H7 (cell line): Measurements from ENCODE around the gene TMEM235. TPM values are rescaled to one million over a fixed set of nuclear protein-coding genes. Genes with fewer than 3 reads are reported as not detected.

Source experiments
- DNase-seq: peaks from one replicate; pipeline ENCODE4 v3.0.0; 2012
- H3K27me3 ChIP-seq: 2 replicates; pipeline ENCODE4 v1.6.0; 2011; ENCODE audit warnings: mild to moderate bottlenecking, low read length; ENCODE audit not compliant: control insufficient read depth, insufficient read depth
- H3K36me3 ChIP-seq: replicated peaks from 2 replicates; pipeline ENCODE4 v1.5.1; 2011; ENCODE audit warnings: low read length; ENCODE audit not compliant: control insufficient read depth, insufficient read depth
- H3K4me3 ChIP-seq: 2 replicates; pipeline ENCODE4 v1.5.1; 2011; ENCODE audit warnings: low read depth, mild to moderate bottlenecking, control low read depth, low read length, moderate library complexity; ENCODE audit not compliant: insufficient read depth
- total RNA-seq: library from RNA; depleted of rRNA; stranded (reverse); fragments of >200 nt; shearing (Covaris generic); gene quantifications from 2 replicates; pipeline ENCODE4 v1.2.3, GENCODE V29; 2014; rRNA removed

Gene TMEM235
- total RNA-seq, result not detected in 2 replicates

DNA sequence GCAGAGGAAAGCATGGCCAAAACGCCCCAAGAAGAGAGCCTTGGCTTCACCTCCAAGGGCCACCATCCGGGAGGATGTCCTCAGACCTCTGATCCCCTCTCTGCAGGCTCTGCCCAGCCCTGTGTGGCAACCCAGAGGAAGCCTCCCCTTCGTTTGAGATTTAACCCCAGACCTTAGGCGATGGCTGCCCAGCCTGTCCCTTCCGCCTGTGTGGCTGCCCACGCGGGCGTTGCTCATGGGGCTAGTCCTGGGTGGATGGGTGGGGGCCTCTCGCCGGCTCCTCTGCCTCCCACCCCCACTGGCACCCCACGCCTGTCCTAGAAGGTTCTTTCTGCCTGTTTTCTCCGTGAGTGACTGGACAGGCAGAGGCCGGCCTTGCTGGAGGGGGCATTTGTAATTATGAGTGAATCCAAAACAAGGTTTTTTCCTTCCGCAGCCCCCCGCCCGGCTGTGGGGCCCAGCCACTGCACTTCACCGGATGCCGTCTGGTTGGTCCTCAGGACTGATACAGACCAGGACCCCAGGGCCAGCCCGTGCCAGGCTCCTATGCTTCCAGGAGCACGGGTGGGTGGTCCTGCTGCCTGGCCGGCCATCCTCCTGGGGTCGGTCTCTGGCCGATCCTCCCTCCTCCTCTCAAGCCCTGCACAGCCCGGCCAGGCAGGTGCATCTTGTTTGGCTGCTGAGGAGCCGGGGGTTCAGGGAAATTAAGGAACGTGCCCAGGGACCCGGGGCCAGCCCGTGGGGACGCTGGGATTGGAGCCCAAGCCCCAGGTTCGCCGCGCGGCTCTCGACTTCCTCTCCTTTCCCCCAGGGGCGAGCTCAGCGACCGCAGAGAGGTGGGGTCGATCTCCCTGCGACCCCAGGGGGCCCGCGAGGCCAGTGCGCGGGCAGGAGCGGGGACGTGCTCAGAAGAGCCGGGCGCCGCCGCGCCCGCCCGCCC is at the start of gene TMEM235:
TMEM235 (plus strand) TSS at position 636 of the 940 bp plus-strand sequence. CDS start 393 bp downstream, outside the sequence.
- DNase-seq, result peak; percentile 93
- peaks cover 30% of the 10 kb centered on the region for H3K27me3 ChIP-seq
- no peaks in the 10 kb centered on the region for H3K36me3 ChIP-seq
- peak within 1 kb of the TSS; percentile 53 for H3K4me3 ChIP-seq

DNA sequence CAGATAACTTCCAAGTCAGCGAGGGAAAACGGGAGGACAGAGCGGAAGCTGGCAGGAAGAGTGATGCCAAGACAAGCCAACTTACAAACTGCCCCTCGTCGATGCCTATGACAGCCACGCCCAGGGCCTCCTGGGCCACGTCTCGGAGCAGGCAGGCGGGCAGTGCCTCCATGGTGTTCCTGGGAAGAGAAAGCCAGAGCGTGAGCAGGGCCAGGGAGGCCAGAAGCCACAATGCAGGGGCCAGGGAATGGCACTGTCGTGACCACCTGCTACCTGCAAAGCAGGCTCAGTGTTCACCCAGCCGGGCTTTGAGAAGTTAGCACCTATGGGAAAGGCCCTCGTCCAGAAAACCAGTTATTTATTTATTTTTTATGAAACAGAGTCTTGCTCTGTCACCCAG is 48.9 kb upstream of the TMEM235 start:
- H3K36me3 ChIP-seq, result peaks cover 46% of the 10 kb centered on the region
- no peak overlapping the region for H3K4me3 ChIP-seq
- no peak for DNase-seq
- H3K27me3 ChIP-seq, result no peaks in the 10 kb centered on the region

DNA sequence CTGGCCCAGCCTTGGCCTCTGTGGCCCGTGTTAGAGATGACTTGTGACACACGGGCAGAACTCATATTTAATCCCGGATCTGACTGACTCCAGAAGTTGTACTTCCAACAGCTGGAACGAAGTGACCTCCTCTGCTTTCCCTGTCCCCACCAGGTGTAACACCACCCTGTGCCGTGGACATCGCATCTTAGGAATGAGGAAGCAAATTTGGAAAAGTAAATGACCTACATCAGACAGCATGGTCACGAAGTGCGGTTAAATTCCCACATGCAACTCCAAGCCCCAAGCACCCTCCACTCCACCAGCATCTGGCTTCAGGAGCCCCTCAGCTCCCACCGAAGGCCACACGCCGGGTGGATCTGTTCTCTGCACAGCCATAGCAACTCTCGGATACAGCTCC is 47.5 kb upstream of the TMEM235 start:
- no peak for DNase-seq
- H3K4me3 ChIP-seq, result no peak overlapping the region
- peaks cover 39% of the 10 kb centered on the region for H3K36me3 ChIP-seq
- H3K27me3 ChIP-seq, result no peaks in the 10 kb centered on the region

DNA sequence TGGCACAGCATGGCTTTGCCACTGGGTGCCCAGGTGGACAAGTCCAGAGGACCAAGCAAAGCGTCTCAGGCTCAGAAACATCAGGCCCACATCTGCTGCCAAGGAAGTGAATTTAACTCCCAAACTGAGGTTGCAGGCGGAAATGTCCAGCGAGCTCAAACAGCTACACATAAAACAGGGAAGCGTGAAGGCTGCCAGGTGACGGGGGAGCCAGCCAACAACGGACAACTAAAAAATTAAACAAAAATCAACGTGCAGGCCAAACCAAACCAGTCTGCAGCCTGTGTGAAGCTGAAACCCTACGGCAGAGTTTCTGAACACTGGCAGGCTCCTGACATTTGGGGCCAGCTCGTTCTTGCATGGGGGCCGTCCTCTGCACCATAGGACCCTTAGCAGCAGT is 47.1 kb upstream of the TMEM235 start:
- DNase-seq, result no peak
- H3K4me3 ChIP-seq, result no peak overlapping the region
- no peaks in the 10 kb centered on the region for H3K27me3 ChIP-seq
- H3K36me3 ChIP-seq, result peaks cover 36% of the 10 kb centered on the region

DNA sequence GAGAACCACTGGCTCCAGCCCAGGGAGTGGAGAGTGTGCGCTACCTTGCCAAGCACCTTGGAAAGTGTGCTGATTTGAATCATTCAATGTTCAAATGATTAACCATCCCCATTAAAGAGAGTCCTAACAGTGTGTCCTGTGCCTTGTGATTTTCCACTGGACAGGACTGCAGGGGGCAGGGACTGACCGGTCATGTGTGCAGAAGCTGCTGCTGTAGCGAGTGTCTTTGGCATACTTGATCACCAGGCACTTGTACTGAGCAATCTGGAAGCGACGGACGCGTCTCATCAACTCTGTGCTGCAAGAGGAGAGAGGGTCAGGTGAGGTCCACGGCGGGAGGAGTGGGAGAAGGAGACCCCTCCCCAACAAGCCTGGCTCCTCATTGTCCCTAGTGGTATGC is 46.6 kb upstream of the TMEM235 start:
- Histone ChIP-seq H3K4me3 (no peak overlapping the region), H3K36me3 (peaks cover 33% of the 10 kb centered on the region), H3K27me3 (no peaks in the 10 kb centered on the region)
- no peak for DNase-seq

DNA sequence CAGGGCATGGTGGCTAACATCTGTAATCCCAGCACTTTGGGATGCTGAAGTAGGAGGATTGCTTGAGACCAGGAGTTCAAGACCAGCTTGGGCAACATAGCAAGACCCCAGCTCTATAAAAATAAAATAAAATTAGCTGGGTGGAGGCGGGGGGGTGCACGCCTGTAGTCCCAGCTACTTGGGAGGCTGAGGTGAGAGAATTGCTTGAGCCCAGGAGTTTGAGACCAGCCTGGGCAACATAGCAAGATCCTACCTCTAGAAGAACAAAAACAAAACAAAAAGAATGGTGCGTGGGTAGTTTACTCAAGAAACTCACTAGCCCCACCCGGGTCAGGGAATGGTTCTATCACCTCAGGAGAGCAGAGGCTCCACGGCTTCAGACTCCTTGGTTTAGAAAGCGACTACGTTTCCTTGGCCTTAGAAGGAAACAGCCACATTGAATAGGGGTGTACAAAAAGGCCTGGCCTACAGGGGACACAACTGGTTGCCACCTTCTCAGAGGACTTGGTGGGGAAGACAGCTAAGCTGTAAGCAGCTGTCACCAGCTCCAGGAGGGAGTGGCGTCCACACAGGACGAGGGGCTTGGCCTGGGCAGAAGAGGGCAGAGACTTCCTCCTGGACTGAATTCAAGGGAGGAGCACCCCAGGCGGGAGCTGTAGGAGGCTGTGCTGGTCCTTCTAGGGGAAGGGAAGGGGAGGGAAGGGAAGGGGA is 45.3 kb upstream of the TMEM235 start:
- DNase-seq, result no peak
- Histone ChIP-seq H3K4me3 (peak overlapping the region; percentile 78), H3K27me3 (no peaks in the 10 kb centered on the region), H3K36me3 (peaks cover 29% of the 10 kb centered on the region)

DNA sequence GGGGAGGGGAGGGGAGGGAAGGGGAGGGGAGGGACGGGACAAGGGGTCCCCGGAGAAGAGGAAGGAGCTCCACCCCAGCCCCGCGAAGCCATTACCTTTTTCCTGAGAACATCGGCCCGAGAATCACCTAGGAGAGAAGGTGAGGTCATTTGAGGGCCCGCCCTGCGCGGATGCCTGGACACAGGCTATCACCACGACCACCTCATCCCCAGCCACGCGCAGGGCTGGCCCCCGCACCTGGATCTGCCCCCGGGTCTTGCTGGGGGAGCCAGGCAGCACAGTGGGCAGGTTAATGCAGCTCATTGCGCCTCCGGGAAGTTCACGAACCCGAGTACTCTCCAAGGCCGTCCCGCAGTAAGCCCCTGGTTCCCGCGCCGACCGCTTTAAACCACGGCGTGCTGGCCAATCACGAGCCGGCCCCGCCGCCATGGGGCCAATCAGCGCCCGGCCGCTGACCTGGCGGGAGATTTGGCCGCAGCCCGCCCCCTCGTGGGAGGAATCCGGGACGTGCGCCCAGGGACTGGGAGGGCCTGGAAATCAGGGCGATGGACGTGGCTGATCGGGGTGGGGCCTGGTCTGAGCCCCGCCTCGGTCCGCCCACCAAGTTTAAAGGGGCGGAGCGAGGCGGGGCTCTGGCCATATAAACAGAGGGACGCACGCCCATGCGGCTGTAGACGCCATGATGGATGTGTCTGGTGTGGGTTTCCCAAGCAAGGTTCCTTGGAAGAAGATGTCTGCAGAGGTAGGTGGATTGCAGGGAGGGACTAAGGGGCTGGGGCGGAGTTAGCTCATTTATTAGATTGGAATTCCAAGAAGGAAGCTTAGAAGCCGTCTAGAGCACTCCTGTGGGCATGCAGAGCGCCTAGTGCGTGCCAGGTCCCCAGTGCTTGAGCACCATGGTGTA is 44.5 kb upstream of the TMEM235 start, which contains the start of the genes AFMID and TK1:
AFMID (plus strand) TSS at position 671 of the 904 bp plus-strand sequence; CDS start at position 680, 9 bp downstream.
TK1 (minus strand) TSS at position 361 of the 904 bp plus-strand sequence; CDS start at position 303, 58 bp downstream.
- DNase-seq, result peak; percentile 100
- Histone ChIP-seq H3K36me3 (peaks cover 26% of the 10 kb centered on the region), H3K27me3 (no peaks in the 10 kb centered on the region), H3K4me3 (peak within 1 kb of the TSS; percentile 78)

DNA sequence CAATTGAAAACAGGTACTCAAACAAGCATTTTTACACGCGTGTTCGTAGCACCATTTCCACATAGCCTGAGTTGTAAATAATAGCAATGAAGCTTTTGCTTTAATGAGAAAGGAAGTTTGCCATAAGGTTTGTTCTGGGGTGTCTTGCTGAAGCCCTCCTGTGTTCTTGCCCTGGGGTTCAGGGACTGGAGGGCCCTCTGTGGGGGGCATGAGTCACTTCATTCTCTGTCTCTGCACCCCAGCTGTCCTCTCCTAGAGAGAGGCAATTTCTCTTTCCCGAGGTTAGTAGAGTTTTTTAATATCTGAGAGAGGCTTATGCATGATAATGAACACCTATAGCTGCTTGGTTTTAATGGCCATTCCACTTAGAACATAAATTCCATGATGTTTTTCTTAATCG is 34.7 kb upstream of the TMEM235 start:
- Histone ChIP-seq H3K36me3 (peaks cover 2% of the 10 kb centered on the region; the same call in 1 of the 2 replicates), H3K27me3 (no peaks in the 10 kb centered on the region), H3K4me3 (no peak overlapping the region)
- no peak for DNase-seq

DNA sequence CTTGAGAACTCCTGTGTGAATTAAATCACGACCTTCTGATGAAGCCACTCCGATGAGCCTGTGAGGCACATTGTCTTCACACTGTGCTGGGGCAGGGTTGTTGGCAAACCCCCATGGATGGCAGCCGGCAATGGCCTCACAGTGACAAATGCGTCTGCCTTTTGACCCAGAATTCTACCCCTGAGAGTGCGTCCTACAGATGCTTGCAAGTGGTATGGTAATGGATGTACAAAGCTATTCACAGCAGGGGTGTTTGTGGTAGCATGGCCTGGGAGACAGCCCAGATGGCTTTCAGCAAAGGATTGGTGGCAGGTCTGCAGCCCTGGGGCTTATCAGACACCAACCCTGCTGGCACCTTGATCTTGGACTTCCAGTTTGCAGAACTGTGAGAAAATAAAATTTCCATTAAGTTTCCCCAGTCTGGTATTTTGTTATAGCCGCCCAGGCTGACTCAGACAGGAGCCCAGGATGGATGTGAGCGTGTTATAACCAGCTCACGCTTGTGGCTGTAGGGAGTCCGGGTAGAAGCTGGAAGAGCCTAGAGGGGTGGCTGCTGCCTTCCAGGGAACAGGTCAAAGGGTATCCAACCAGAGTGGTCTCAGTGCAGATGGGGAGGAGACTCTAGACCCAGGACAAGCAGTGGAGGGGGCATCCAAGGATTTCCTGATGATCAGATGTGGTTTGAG is 34.1 kb upstream of the TMEM235 start:
- Histone ChIP-seq H3K27me3 (no peaks in the 10 kb centered on the region), H3K36me3 (peaks cover 2% of the 10 kb centered on the region; the same call in 1 of the 2 replicates), H3K4me3 (no peak overlapping the region)
- DNase-seq, result peak; percentile 58

DNA sequence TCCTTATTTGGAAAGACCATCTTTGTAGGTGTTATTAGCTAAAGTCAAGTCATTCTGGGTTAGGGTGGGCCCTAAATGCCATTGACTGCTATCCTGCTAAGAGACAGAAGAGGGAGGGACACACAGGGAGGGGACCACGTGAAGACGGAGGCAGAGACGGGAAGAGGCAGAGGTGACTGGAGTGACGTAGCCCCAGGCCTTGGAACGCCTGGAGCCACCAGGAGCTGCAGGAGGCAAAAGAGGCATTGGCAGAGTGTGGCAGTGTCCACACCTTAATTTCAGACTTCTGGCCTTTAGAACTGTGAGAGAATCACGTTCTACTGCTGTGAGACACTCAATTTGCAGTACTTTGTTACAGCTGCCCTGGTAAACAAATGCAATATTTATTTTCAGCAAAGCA is 31.0 kb upstream of the TMEM235 start:
- no peak for DNase-seq
- Histone ChIP-seq H3K4me3 (no peak overlapping the region), H3K27me3 (no peaks in the 10 kb centered on the region), H3K36me3 (peaks cover 4% of the 10 kb centered on the region)

DNA sequence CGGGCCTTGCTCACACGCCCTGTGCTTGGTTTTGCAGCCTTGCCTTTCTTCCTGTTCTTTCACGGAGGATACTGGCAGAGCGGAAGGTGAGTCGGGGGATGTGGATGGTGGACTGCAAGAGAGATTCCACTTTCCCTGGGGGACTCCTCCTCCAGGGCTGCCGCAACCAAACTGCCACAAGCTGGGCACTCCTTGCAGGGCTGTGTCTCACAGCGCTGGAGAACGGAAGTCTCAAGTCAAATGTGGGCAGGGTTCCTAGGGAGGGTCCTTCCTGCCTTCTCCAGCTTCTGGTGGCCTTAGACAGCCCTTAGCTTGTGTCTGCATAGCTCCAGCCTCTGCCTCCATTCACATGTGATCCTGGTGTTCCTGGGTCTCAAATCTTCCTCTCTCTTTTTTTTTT is 28.8 kb upstream of the TMEM235 start:
- no peak for DNase-seq

DNA sequence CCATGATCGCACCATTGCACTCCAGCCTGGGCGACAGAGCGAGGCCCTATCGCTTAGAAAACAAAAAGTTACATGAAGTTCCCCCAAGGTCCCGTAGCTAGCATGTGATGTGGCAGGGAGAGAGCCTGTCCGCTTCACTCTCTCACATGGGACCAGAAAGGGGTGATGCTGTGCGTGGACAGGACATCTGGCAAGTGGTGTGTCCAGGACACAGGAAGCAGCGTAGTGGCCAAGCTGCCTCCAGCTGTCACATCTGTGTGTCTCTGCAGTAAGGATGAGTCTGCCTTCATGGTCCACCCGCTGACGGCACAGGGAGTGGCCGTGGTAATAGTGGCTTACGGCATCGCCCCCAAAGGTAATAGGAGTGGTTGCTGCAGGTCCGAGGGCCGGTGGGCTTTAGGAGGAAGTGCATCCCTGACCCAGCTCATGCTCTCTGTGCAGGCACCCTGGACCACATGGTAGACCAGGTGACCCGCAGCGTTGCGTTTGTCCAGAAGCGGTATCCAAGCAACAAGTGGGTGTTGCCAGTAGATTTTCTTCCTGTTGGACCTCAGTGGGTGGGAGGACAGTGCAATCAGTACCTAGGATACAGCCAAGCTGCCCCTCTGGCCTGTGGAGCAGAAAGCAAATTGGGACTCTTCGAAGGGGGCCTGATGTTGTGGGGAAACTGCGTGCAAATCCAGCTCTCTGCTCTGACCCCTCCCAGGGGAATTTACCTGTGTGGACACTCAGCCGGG is 26.9 kb upstream of the TMEM235 start:
- H3K27me3 ChIP-seq, result no peaks in the 10 kb centered on the region
- H3K4me3 ChIP-seq, result no peak overlapping the region
- no peak for DNase-seq
- peaks cover 1% of the 10 kb centered on the region for H3K36me3 ChIP-seq

More for the DNA sequence above, 28.8 kb upstream of the TMEM235 start:
- Histone ChIP-seq H3K27me3 (no peaks in the 10 kb centered on the region), H3K4me3 (no peak overlapping the region), H3K36me3 (peaks cover 1% of the 10 kb centered on the region)
